GM19455 (cell line): ENCODE results near the gene SCYL1.
A peak's percentile ranks its signal among the peaks of the same experiment; 100 is the strongest.
"Not testable (repeated sequence)": the region's sequence is repeated elsewhere in the genome, so short reads cannot be mapped to it uniquely, and the experiment has no call there.

Experiments used
- ATAC-seq: cut with Tn5 transposase; IDR thresholded peaks from one replicate; pipeline ENCODE4 v1.9.1; 2021; ENCODE audit not compliant: unreplicated experiment

SCYL1 gene

GRCh38 chr11:65504674-65505465, 20.0 kb upstream of the SCYL1 start:
- ATAC-seq: no peak

GRCh38 chr11:65505466-65506289, 19.2 kb upstream of the SCYL1 start:
- no peak for ATAC-seq

- no peak for ATAC-seq
Measured at GRCh38 chr11:65506290-65506771, 18.6 kb upstream of the SCYL1 start.

- ATAC-seq: peak; percentile 42
Measured at GRCh38 chr11:65506772-65507505, 17.9 kb upstream of the SCYL1 start.

GRCh38 chr11:65512311-65512710, 12.6 kb upstream of the SCYL1 start:
- ATAC-seq: not testable (repeated sequence)

- no peak for ATAC-seq
Measured at GRCh38 chr11:65516135-65516968, 8.5 kb upstream of the SCYL1 start.

GRCh38 chr11:65518941-65519549, 5.8 kb upstream of the SCYL1 start:
- ATAC-seq: not testable (repeated sequence)

- not testable (repeated sequence) for ATAC-seq
Measured at GRCh38 chr11:65521777-65522521, 2.9 kb upstream of the SCYL1 start.

- not testable (repeated sequence) for ATAC-seq
Measured at GRCh38 chr11:65522718-65523630, 1.9 kb upstream of the SCYL1 start.

GRCh38 chr11:65523631-65523968, 1.3 kb upstream of the SCYL1 start:
- not testable (repeated sequence) for ATAC-seq

GRCh38 chr11:65524014-65524740, 706 bp upstream of the SCYL1 start:
- no peak for ATAC-seq

- no peak for ATAC-seq
Measured at GRCh38 chr11:65525546-65526480, 930 bp downstream of the SCYL1 start.

- no peak for ATAC-seq
Measured at GRCh38 chr11:65526744-65527143, 1.9 kb downstream of the SCYL1 start.

GRCh38 chr11:65528819-65529350, 4.0 kb downstream of the SCYL1 start:
- no peak for ATAC-seq

- no peak for ATAC-seq
Measured at GRCh38 chr11:65529475-65530156, 4.7 kb downstream of the SCYL1 start.

GRCh38 chr11:65530157-65530496, 5.2 kb downstream of the SCYL1 start:
- no peak for ATAC-seq
